ENCODE measurements around the gene DNAH7. TPM values are rescaled to one million over a fixed set of nuclear protein-coding genes. Genes with fewer than 3 reads are reported as not detected.

Gene DNAH7
- total and polyA plus RNA-seq, 2 donors from 2014 or later = 3.8 to 15.7 TPM

DNA sequence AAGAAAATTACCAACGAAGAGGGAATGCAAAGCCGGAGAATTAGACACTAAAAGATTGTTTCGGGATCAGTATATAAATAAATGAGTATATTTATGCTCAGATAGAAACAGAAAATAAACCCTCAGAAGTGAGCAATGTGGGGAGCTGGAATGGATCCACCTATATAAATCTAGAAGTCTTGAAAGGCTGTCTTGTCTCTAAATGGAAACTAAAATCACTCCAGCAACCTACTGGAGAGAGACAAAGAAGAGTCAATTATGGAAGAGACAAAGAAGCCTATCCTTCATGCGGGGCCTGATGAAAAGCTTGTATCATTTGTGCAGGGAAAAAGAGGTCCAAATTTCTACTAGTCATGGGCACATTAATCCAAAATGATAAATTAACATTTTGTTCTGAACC is 158.1 kb downstream of the DNAH7 start:
- Histone ChIP-seq H3K36me3 (ENCODE audit: control insufficient read depth in 2 of 3, insufficient read depth in 3 of 3, low read length in 3 of 3) (no peaks in the 10 kb centered on the region), H3K4me3 (ENCODE audit: low read length in 3 of 3) (no peak overlapping the region), H3K9me3 (ENCODE audit: control insufficient read depth in 2 of 3, insufficient read depth in 1 of 3, low read length in 3 of 3) (no peaks in the 10 kb centered on the region), H3K27ac (ENCODE audit: low read depth in 2 of 2, low read length in 2 of 2) (no peak overlapping the region), H3K27me3 (ENCODE audit: control insufficient read depth, insufficient read depth, low read length) (no peaks in the 10 kb centered on the region), H3K4me1 (ENCODE audit: control insufficient read depth in 2 of 3, insufficient read depth in 2 of 3, low read depth in 1 of 3, low read length in 3 of 3) (no peaks in the 10 kb centered on the region), H3K9ac (ENCODE audit: low read length in 3 of 3) (no peak overlapping the region)
- intact Hi-C loops (cut with DNase I) = no loop called here
- DNase-seq (no peak), FAIRE-seq (no peak)
- TF ChIP-seq CTCF (IDR thresholded peaks at IDR 0.05; ENCODE audit: borderline replicate concordance, extremely low read depth, insufficient read depth) = no peak

- no peak overlapping the region for H3K9ac ChIP-seq (ENCODE audit: low read length in 3 of 3)
- FAIRE-seq = no peak
- intact Hi-C loops (cut with DNase I) = no loop called here
- H3K36me3 ChIP-seq (ENCODE audit: control insufficient read depth in 2 of 3, insufficient read depth in 3 of 3, low read length in 3 of 3) = no peaks in the 10 kb centered on the region
- DNase-seq = no peak
- H3K4me3 ChIP-seq (ENCODE audit: low read length in 3 of 3) = no peak overlapping the region
- no peaks in the 10 kb centered on the region for H3K9me3 ChIP-seq (ENCODE audit: control insufficient read depth in 2 of 3, insufficient read depth in 1 of 3, low read length in 3 of 3)
- H3K4me1 ChIP-seq (ENCODE audit: control insufficient read depth in 2 of 3, insufficient read depth in 2 of 3, low read depth in 1 of 3, low read length in 3 of 3) = no peaks in the 10 kb centered on the region
- no peak for TF ChIP-seq CTCF (IDR thresholded peaks at IDR 0.05; ENCODE audit: borderline replicate concordance, extremely low read depth, insufficient read depth)
- no peak overlapping the region for H3K27ac ChIP-seq (ENCODE audit: low read depth in 2 of 2, low read length in 2 of 2)
- no peaks in the 10 kb centered on the region for H3K27me3 ChIP-seq (ENCODE audit: control insufficient read depth, insufficient read depth, low read length)
Observed at GRCh38 chr2:195909926-195910325, 158.7 kb downstream of the DNAH7 start.

DNA sequence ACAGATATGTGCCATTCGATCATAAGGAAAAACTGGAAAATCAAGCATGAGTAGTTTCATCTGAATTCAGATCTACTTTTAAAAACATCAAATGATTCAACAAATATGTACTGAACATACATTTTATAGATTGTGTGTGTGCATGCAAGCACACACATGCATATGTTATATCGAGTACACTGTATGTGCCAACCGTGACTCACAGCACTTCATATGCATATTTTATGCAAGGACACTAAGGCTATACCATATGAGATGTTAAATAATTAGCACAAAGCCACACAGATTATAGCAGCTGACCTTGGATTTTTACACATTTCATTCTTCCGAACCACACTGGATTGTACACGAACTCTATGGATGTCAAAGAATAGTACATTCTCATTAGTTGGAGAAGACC is 161.2 kb downstream of the DNAH7 start:
- Histone ChIP-seq H3K27me3 (ENCODE audit: control insufficient read depth, insufficient read depth, low read length) (no peaks in the 10 kb centered on the region), H3K27ac (ENCODE audit: low read depth in 2 of 2, low read length in 2 of 2) (no peak overlapping the region), H3K4me1 (ENCODE audit: control insufficient read depth in 2 of 3, insufficient read depth in 2 of 3, low read depth in 1 of 3, low read length in 3 of 3) (no peaks in the 10 kb centered on the region), H3K9me3 (ENCODE audit: control insufficient read depth in 2 of 3, insufficient read depth in 1 of 3, low read length in 3 of 3) (no peaks in the 10 kb centered on the region), H3K36me3 (ENCODE audit: control insufficient read depth in 2 of 3, insufficient read depth in 3 of 3, low read length in 3 of 3) (no peaks in the 10 kb centered on the region), H3K9ac (ENCODE audit: low read length in 3 of 3) (no peak overlapping the region), H3K4me3 (ENCODE audit: low read length in 3 of 3) (no peak overlapping the region)
- intact Hi-C loops (cut with DNase I) = no loop called here
- FAIRE-seq (no peak), DNase-seq (no peak)
- no peak for TF ChIP-seq CTCF (IDR thresholded peaks at IDR 0.05; ENCODE audit: borderline replicate concordance, extremely low read depth, insufficient read depth)

- no peak for TF ChIP-seq CTCF (IDR thresholded peaks at IDR 0.05; ENCODE audit: borderline replicate concordance, extremely low read depth, insufficient read depth)
- no peak for FAIRE-seq
- Histone ChIP-seq H3K4me3 (ENCODE audit: low read length in 3 of 3) (no peak overlapping the region), H3K4me1 (ENCODE audit: control insufficient read depth in 2 of 3, insufficient read depth in 2 of 3, low read depth in 1 of 3, low read length in 3 of 3) (no peaks in the 10 kb centered on the region), H3K9ac (ENCODE audit: low read length in 3 of 3) (no peak overlapping the region), H3K9me3 (ENCODE audit: control insufficient read depth in 2 of 3, insufficient read depth in 1 of 3, low read length in 3 of 3) (no peaks in the 10 kb centered on the region), H3K27ac (ENCODE audit: low read depth in 2 of 2, low read length in 2 of 2) (no peak overlapping the region), H3K27me3 (ENCODE audit: control insufficient read depth, insufficient read depth, low read length) (no peaks in the 10 kb centered on the region), H3K36me3 (ENCODE audit: control insufficient read depth in 2 of 3, insufficient read depth in 3 of 3, low read length in 3 of 3) (no peaks in the 10 kb centered on the region)
- intact Hi-C loops (cut with DNase I) = no loop called here
- no peak for DNase-seq
Observed at GRCh38 chr2:195903956-195904355, 164.7 kb downstream of the DNAH7 start.

Measured in kidney (tissue), 14 donors.